Measurements from ENCODE around the gene IRF9. TPM values are rescaled to one million over a fixed set of nuclear protein-coding genes. Genes with fewer than 3 reads are reported as not detected.

The IRF9 gene
- total and polyA plus RNA-seq, 2 of the 13 experiments (the other 11 are each of a cell fraction or from before 2014, with no cell fraction given) = 14.9 to 49.7 TPM

GRCh38 chr14:24137529-24138395, 23.3 kb upstream of the IRF9 start (continued):
- TF ChIP-seq KLF15 (CRISPR knock-in tag; IDR thresholded peaks at IDR 0.05; ENCODE audit: borderline replicate concordance) (no peak), ZNF44 (CRISPR knock-in tag; IDR thresholded peaks at IDR 0.05) (no peak), SP2 (CRISPR knock-in tag; IDR thresholded peaks at IDR 0.05) (no peak), NFAT5 (CRISPR knock-in tag; IDR thresholded peaks at IDR 0.05) (no peak), ZBTB44 (CRISPR knock-in tag; IDR thresholded peaks at IDR 0.05) (no peak), UBTF (CRISPR knock-in tag; IDR thresholded peaks at IDR 0.05) (peak; percentile 57), TOPORS (CRISPR knock-in tag; IDR thresholded peaks at IDR 0.05) (0 out of 2 replicates have a peak, but pooled peaks have one; percentile 21), ZNF609 (CRISPR knock-in tag; IDR thresholded peaks at IDR 0.05; ENCODE audit: borderline replicate concordance) (no peak), ZBTB34 (CRISPR knock-in tag; IDR thresholded peaks at IDR 0.05) (no peak), ZNF234 (CRISPR knock-in tag; conservative IDR thresholded peaks at IDR 0.05) (no peak), MED1 (CRISPR knock-in tag; IDR thresholded peaks at IDR 0.05) (0 out of 2 replicates have a peak, but pooled peaks have one; percentile 7), IKZF1 (IDR thresholded peaks at IDR 0.05) (no peak)

Measured in HepG2 (cell line).